Measurements from ENCODE around the gene THEMIS. TPM values are rescaled to one million over a fixed set of nuclear protein-coding genes. Genes with fewer than 3 reads are reported as not detected.
"Not testable (repeated sequence)": the region's sequence is repeated elsewhere in the genome, so short reads cannot be mapped to it uniquely, and the experiment has no call there.

The THEMIS gene
- total and polyA plus RNA-seq, 2 of the 4 experiments (the other 2 are of a cell fraction) = not detected

GRCh38 chr6:127690092-127690491 lies 210.8 kb downstream of the THEMIS start:
- Histone ChIP-seq H2BK20ac (ENCODE audit: low read depth, low read length) (no peak overlapping the region), H3K4me2 (ENCODE audit: low read depth, low read length) (no peak overlapping the region), H3K4me1 (ENCODE audit: control insufficient read depth, insufficient read depth, low read length) (no peaks in the 10 kb centered on the region), H3K27ac (ENCODE audit: insufficient read depth, low read length) (no peak overlapping the region), H3K4ac (ENCODE audit: low read depth, low read length) (no peak overlapping the region), H4K5ac (ENCODE audit: low read depth, low read length) (no peak overlapping the region), H4K8ac (ENCODE audit: low read depth in 2 of 2, low read length in 2 of 2) (no peak overlapping the region), H4K20me1 (ENCODE audit: insufficient read depth, low read length) (no peaks in the 10 kb centered on the region), H3K18ac (ENCODE audit: low read depth, low read length) (no peak overlapping the region), H4K91ac (ENCODE audit: insufficient read depth, low read depth, low read length) (no peak overlapping the region), H2BK5ac (ENCODE audit: low read depth, low read length, poor library complexity, severe bottlenecking) (no peak overlapping the region), H3K9me3 (ENCODE audit: control insufficient read depth, insufficient read depth, low read length) (no peaks in the 10 kb centered on the region), H2AFZ (replicated peaks; ENCODE audit: low read length, poor library complexity) (no peak overlapping the region), H3K79me1 (ENCODE audit: low read depth in 1 of 2, low read length in 2 of 2) (no peaks in the 10 kb centered on the region), H2BK120ac (ENCODE audit: low read depth, low read length) (no peak overlapping the region), H2AK5ac (ENCODE audit: low read depth, low read length) (no peak overlapping the region), H3K27me3 (ENCODE audit: control insufficient read depth, insufficient read depth, low read length) (no peaks in the 10 kb centered on the region; the same call in 1 of the 2 replicates), H3K36me3 (ENCODE audit: control insufficient read depth, insufficient read depth, low read length) (no peaks in the 10 kb centered on the region), H2AK9ac (replicated peaks; ENCODE audit: low read depth, low read length, poor library complexity) (no peak overlapping the region), H3K9me1 (ENCODE audit: insufficient read depth, low read length) (no peaks in the 10 kb centered on the region), H3K56ac (ENCODE audit: extremely low read depth, insufficient read depth, low read length) (no peak overlapping the region), H2BK15ac (ENCODE audit: low read depth, low read length) (no peak overlapping the region), H3K23ac (ENCODE audit: low read depth, low read length) (no peak overlapping the region), H3K9ac (ENCODE audit: low read depth, low read length) (no peak overlapping the region), H3K14ac (replicated peaks; ENCODE audit: low read depth, low read length) (no peak overlapping the region), H3K4me3 (ENCODE audit: insufficient read depth, low read depth, low read length) (no peak overlapping the region)
- in situ Hi-C loops (cut with MboI; ENCODE audit: low sequenced_read_pairs) (no loop called here), dilution Hi-C loops (cut with HindIII; ENCODE audit: low sequenced_read_pairs, unreplicated experiment) (no loop called here), intact Hi-C loops (cut with micrococcal nuclease) (loop anchor here (2.0 kb wide), 1 partner anchor 135 kb away; no protein-coding TSS in a partner anchor)
- CTCF ChIA-PET = interaction anchor here (0.6 to 1.4 kb wide), 6 partner anchors 9 to 135 kb away, joined by 3 to 5 read pairs (median 3); no protein-coding TSS in a partner anchor
- no TSS peak for BruUV-seq (replicated peaks)
- DNase-seq = peak; percentile 28
- POLR2A ChIA-PET (ENCODE audit: unreplicated experiment) = no interaction called here
- TF ChIP-seq CTCF (conservative IDR thresholded peaks at IDR 0.05; ENCODE audit: low read depth, low read length) = peak; percentile 56
- TF ChIP-seq SMC3 (IDR thresholded peaks at IDR 0.05; ENCODE audit: low read depth, low read length) = peak; percentile 34; the same call in 1 of the 2 replicates
- TF ChIP-seq MAZ (IDR thresholded peaks at IDR 0.05; ENCODE audit: borderline replicate concordance, low read depth, low read length) = no peak
- peak; percentile 51 for TF ChIP-seq RAD21 (IDR thresholded peaks at IDR 0.05; ENCODE audit: low read length)
- peak; percentile 57 for ATAC-seq (ENCODE audit: low read depth)

GRCh38 chr6:127687490-127687889 lies 213.4 kb downstream of the THEMIS start:
- H3K79me1 ChIP-seq (ENCODE audit: low read depth in 1 of 2, low read length in 2 of 2); intact Hi-C loops (cut with micrococcal nuclease); H2BK5ac ChIP-seq (ENCODE audit: low read depth, low read length, poor library complexity, severe bottlenecking); H3K9ac ChIP-seq (ENCODE audit: low read depth, low read length); H2BK15ac ChIP-seq (ENCODE audit: low read depth, low read length); ATAC-seq (ENCODE audit: low read depth); H3K4me1 ChIP-seq (ENCODE audit: control insufficient read depth, insufficient read depth, low read length); H2BK20ac ChIP-seq (ENCODE audit: low read depth, low read length); H4K91ac ChIP-seq (ENCODE audit: insufficient read depth, low read depth, low read length); H3K4me2 ChIP-seq (ENCODE audit: low read depth, low read length); POLR2A ChIA-PET (ENCODE audit: unreplicated experiment); H3K9me1 ChIP-seq (ENCODE audit: insufficient read depth, low read length); H3K14ac ChIP-seq (replicated peaks; ENCODE audit: low read depth, low read length); H3K56ac ChIP-seq (ENCODE audit: extremely low read depth, insufficient read depth, low read length); dilution Hi-C loops (cut with HindIII; ENCODE audit: low sequenced_read_pairs, unreplicated experiment); H3K27ac ChIP-seq (ENCODE audit: insufficient read depth, low read length); in situ Hi-C loops (cut with MboI; ENCODE audit: low sequenced_read_pairs); H3K4me3 ChIP-seq (ENCODE audit: insufficient read depth, low read depth, low read length); H2AK5ac ChIP-seq (ENCODE audit: low read depth, low read length); H2AFZ ChIP-seq (replicated peaks; ENCODE audit: low read length, poor library complexity); H3K18ac ChIP-seq (ENCODE audit: low read depth, low read length); H2BK120ac ChIP-seq (ENCODE audit: low read depth, low read length); H3K36me3 ChIP-seq (ENCODE audit: control insufficient read depth, insufficient read depth, low read length); H3K9me3 ChIP-seq (ENCODE audit: control insufficient read depth, insufficient read depth, low read length); H3K27me3 ChIP-seq (ENCODE audit: control insufficient read depth, insufficient read depth, low read length); H3K4ac ChIP-seq (ENCODE audit: low read depth, low read length); DNase-seq; H3K23ac ChIP-seq (ENCODE audit: low read depth, low read length); BruUV-seq (replicated peaks); H4K20me1 ChIP-seq (ENCODE audit: insufficient read depth, low read length); H2AK9ac ChIP-seq (replicated peaks; ENCODE audit: low read depth, low read length, poor library complexity); H4K8ac ChIP-seq (ENCODE audit: low read depth in 2 of 2, low read length in 2 of 2); H4K5ac ChIP-seq (ENCODE audit: low read depth, low read length): not testable (repeated sequence)
- WGBS, 2 experiments (ENCODE audit: extremely low coverage in 2 of 2, insufficient read length in 1 of 2) = no CpG with 5 or more reads among the region's 3 CpGs
- CTCF ChIA-PET = interaction anchor here (0.8 kb wide), 1 partner anchor 133 kb away, joined by 4 read pairs; no protein-coding TSS in a partner anchor

All from IMR-90 (cell line).